Daoy (cell line): ENCODE data around the gene NUP205. TPM values are rescaled to one million over a fixed set of nuclear protein-coding genes. Genes with fewer than 3 reads are reported as not detected.
"Not testable (repeated sequence)": the region's sequence is repeated elsewhere in the genome, so short reads cannot be mapped to it uniquely, and the experiment has no call there.

Experiments
- DNase-seq: peaks from one replicate; pipeline ENCODE4 v3.0.0-alpha.2; 2015; ENCODE audit warnings: low read depth
- total RNA-seq: library from RNA; depleted of rRNA; stranded (reverse); fragments of >200 nt; shearing (Covaris generic); gene quantifications from 2 replicates; pipeline ENCODE4 v1.2.3, GENCODE V29; 2014

NUP205 gene
- total RNA-seq, 1 experiment from 2014 or later = 101 TPM

DNA sequence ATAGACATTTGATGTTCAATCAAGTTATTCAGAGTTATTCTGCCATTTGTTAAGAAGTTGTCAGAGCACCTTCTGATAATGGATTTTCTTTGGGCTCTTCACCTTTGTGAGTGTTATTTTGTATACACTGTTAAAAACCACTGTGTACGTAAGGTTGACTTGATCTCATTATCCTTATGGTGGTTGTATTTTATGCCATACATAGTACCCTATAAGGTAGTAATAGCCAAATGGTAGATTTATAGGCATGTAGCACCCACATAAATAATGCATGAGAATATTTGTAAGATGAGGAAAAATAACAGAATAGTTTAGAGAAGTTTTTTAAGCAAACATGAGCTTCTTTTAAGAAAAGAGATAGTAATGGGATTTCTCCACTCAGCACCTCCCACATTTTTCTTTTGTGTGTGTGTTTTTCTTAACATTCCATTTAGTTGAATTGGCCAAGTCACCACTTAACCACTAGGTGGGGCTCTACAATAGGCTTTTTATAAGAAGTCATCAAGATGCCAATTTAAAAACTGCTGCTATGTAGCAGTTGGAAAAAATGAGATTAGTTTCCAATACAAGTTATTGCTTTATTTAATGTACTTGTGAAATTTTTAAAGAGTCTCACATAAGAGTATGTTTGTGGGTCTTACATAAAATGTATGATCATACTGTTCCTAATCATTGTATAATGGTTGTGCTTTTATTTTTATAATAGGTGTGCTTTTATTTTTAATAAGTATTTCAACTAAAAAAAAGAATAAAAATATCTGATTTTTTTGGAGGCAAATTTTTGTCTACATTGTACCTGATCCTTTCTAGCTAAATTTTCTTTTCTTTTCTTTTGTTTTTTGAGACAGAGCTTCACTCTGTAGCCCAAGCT is 63.5 kb downstream of the NUP205 start:
- peak; percentile 57 for DNase-seq

DNA sequence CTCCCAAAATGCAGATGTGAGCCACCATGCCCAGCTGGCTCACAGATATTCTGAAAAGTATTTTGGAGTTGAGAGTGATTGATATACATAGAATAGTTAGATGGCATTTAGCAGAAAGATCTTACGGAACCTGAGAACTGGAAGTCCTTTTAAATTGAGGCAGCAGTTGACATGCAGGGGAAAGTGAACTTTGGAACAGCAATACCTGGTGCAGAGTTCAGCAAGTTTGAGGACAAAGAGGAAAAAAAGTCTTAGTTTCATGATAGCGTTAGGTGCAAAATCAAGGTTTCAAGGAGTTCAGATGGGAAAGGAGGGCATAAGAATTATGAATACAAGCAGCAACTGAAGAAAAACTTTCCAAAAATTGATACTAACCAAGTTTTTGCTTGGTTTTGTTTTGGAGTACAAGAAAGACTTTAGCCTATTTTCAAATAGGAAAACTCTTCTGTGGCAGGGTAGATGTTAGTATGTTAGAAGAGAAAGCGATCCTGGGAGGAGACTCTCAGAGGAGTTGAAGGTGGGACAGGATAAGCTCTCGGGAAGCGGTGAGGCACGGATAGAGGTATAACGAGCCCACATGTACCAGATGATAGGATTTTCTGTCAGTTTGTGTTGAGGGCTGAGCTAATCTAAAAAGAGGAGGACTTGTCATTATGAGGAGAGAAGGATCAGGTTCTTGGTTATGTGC is 76.6 kb downstream of the NUP205 start:
- no peak for DNase-seq

DNA sequence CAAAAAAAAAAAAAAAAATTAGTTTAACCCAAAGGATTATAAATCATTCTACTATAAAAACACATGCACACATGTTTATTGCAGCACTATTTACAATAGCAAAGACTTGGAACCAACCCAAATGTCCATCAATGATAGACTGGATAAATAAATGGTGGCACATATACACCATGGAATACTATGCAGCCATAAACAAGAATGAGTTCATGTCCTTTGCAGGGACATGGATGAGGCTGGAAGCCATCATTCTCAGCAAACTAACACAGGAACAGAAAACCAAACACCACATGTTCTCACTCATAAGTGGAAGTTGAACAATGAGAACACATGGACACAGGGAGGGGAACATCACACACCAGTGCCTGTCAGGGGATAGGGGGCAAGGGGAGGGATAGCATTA is 82.0 kb downstream of the NUP205 start:
- DNase-seq = not testable (repeated sequence)

DNA sequence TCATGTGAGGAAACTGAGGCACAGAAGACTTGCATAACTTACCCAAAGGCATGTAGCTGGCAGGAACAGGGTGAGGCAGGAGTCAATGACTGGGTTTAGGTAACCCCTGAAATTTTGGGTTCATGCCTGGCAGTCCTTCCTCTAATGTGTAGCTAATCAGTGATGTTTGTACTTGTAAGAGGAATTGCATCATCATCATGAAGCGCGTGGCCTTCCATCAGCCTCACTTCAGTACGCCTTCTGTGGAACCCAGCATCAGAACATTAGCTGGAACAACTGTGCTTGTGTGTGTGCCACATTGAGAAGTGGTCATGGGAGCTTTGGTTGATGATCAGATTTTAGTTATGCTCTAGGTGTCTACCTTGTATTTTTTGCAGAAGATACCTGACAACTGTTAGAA is 86.4 kb downstream of the NUP205 start:
- no peak for DNase-seq

DNA sequence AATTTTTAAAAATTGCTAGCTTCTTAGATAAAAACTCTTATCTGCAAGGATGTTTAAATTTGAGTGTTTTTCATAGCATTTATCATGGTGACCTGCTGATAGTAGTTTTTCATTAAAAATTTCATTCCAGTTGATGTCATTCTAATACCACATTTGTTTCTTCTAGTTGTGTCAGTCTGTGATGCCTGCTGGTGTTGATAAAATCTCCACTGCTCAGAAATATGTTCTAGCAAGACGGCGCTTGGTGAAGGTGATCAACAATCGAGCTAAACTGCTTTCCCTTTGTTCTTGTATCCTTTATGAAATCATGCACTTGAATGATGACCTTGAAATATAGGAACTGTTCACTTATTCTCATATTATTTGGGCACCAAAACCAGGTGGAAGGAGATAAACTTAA is 87.0 kb downstream of the NUP205 start:
- no peak for DNase-seq

DNA sequence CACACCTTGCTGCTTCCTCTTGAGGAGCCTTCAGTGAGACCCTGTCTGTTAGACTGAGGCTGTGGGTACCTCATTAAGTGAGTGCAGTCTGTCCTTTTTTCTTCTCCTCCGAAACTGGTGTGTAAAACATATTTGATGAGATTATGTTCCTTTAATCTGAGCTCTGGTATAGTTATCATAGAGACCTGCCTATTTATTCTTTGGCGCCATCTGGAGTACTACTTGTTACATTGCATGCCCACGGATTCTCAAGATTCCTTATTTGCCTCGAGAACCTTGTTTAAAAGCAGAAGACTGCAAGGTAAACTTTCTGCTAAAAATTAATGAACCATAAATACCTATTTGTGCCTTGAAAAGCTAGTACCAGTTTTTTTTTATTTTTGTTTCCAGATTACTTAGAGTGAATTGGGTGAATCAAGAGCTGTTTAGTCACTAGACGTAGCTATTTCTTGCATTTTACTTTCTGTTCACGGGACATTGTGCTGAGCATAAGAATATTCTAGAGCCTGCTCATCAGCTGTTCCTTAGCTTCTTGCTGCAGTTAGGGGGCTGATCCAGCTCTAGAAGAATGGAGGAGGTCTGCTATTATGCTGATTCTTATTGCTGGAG is 87.7 kb downstream of the NUP205 start:
- peak; percentile 10 for DNase-seq

DNA sequence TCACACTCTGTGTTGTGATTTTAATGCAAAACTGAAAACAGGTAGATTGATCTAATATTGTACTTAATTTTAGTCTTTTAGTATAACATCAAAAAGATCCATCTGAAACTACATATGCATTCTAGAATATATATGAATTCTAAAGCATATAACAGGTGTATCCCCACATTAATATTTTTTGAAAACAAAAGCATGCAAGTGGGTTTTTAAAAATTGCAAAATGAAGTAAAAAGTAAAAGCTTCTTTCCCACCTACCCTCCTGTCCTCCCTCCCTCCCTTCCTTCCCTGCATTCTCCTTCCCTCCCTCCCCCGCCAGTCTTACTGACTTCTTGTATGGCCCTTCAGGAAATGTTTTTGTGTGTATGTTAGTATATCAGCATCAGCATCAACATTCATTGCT is 90.0 kb downstream of the NUP205 start:
- DNase-seq = no peak

DNA sequence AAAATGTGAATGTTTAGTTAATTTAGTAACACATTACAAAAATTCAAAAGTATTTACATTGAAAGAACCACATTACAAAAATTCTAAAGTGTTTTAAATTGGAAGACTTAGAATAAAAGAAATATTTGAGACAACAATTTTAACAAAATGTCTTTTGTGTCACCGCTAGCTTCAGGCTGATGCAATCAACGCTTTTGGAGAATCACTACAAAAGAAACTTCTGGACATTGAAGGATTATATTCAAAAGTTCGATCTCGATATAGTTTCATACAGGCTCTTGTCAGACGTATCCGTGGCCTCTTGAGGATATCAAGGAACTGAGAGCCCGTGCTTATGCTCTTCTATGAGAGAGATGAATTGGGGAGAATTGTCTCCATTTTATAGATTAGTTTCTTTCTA is 90.5 kb downstream of the NUP205 start:
- DNase-seq = no peak

DNA sequence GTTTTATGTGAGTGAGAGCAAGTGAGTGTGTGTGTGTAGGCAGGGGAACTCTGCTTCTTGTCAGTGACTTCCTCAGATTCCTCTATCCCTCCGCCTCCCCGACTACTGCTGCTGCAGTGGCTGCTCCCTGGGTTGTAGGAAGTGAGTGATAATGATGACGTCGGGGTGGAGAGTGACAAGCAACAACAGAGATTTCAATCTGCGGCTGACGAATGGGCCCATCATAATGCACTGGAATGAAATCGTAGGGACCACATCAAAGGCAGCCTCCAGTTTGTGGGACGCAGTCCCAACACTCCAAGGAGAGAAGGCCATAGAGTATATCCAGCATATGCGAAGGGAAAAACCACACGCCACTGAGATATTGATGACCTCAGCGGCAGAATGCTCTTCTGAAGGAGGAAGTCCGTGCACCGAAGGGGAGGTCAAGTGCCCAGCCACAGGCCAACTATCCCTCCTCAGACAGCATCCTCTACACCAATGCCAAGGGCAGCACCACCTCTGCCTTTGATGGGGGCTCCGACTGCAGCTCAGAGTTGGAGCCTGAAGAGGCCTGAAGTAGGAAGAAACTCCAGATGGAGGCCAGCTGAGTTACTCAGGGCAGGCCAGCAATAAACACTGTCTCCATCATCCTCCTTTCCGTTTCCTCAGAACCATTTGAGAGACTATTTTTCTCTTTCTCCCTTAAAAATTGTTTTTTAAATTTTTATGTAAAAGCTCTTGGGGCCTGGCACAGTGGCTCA is 93.3 kb downstream of the NUP205 start:
- peak; percentile 46 for DNase-seq

DNA sequence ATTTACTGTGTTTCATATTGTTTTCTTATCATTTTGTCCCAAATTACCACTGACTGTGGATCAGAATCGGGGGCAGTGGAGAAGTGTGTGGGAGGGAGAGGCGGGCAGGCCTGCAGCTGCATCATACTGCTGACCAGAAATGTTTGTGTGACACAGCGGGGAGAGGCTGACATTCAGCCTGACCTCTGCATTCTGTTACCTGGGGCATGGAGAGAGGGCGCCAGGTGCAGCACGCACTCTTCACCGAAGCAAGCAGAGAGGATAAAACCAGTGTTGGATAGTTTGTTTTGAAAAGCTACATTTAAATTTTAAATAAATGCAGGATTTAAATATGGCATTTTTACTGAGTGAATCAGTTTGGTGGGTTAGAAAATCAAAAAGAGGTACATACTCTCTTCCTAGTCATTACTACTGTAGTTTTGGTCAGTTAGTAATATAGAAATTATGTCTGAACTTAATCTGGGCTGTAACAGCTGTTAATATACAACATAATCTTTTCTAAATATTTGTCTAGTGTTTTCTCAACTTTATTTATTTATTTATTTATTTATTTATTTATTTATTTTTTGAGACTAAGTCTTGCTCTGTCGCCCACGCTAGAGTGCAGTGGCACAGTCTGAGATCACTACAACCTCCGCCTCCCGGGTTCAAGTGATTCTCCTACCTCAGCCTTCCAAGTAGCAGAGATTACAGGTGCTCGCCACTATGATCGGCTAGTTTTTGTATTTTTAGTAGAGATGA is 95.8 kb downstream of the NUP205 start:
- DNase-seq = no peak

DNA sequence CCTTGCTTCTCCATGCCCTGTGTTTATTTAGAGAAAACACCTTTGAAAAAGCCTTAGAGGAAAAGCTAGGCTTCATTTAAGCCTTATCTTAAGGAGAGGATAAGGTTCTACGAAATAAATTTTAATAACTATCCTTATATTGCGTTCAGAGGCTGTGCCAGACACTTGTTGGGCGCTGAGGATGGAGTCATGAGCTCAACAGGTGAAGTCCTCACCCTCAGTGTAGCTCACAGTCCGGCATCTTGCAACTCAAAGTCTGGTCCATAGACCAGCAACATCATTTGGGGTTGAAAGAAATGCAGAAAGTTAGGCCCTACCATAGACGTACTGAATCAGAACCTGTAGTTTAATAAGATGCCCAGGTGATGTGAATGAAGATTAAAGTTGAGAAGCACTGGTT is 100.8 kb downstream of the NUP205 start:
- no peak for DNase-seq

DNA sequence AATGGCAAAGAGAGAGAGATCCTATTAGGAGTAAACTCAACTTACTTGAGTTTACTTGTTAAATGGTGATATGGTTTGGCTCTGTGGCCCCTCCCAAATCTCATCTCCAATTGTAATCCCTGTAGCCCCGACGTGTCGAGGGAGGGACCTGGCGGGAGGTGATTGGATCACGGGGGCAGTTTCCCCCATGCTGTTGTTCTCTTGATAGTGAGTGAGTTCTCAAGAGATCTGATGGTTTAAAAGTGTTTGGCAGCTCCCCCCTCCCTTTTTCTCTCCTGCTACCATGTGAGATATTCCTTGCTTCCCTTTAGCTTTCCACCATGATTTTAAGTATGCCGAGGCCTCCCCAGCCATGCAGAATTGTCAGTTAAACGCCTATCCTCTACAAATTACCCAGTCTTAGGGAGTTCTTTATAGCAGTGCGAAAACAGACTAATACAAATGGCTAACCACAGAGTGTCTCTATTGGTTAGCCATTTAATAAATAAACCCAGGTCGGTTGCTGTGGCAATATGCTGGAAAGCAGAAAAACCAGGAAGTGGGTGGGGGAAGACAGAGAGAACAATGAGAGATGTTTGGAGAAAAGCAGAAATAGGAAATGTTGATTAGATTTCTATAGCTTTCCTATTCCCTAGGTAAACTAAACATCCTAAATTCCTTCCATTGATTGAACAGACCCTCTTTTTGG is 101.6 kb downstream of the NUP205 start:
- DNase-seq = no peak

DNA sequence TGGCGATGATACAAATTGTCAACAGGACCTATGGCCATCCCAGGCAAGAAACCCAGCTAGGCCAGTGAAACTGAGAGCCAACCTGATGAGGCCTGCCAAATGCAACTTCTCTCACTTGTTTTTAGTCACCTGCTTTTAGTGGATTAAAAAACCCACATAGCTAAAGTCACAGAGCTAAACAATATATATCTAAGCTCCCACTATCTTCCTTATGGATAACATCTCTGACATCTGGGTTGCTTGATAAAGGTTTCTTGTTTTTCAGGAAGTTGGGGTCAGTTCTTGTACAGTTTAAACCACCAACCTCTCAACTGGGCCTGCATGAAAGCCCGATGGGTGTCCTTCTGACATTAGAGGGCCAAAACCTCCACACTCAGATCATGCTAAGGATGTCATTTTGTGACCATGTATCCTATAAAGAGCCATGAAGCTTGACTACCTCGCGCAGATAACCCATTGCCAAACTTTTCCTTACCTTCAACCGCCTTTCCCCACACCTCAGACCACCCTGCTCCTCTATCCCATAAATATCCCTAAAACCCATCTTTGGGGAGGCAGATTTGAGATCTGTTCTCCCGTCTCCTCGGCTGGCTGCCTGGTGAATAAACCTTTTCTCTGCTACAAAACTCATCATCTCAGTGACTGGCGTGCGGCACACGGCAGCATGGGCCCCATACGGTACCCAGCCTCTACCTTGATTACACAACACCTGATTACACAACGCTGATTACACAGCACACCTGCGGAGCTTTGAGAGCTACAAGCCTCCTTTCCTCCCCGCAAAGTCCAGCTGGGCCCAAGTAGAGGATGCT is 103.8 kb downstream of the NUP205 start:
- no peak for DNase-seq

DNA sequence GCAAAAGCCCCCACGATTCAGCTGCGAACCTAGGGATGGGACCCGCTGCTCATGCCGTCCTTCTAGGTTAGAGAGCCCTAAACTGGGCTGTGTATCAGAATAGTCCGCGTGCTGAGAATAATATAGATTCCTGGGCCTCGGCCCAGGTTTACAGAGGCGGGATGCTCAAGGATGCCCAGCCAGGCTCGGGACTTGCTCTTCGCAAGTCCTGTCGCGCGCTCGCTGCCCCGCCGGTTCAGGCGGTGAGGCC is 104.3 kb downstream of the NUP205 start:
- no peak for DNase-seq

DNA sequence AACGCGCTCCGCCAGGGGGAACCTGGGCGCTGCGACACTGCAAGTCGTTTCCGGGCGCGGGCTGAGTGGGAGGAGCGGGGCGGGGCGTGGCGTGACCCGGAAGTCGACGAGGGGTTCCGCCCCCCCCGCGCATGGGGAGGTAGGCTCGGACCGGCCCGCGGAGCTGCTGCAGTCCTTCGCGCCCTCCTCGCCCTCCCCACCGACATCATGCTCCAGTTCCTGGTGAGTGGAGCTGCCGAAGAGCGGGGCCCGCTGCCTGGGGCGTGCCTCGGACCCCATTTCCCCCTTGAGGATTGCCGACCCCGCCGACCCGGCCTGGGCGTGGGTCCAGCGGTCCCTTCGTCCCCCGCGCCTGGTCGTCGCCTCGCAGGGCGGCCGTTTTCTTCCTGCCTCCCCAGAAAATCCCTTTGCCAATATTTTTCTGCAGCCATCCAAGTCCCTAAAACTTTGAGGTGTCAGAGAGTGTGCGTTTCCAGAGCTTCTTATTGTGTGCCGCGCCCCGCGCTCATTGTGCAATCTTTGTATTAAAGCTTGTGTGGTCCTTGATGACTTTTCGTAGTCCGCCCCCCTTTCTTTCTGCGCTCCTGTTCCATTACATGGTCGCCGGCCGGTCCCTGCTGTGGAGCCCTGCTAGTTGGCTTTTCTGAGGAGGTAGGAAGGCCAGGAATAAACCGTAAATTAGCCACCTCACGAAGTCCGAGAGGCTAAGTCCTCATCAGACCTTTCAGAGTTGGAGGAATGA is 104.8 kb downstream of the NUP205 start, which contains the start of gene STMP1:
Gene STMP1 (plus strand): TSS at position 142 of the 742 bp plus-strand sequence.
- DNase-seq = peak; percentile 96

DNA sequence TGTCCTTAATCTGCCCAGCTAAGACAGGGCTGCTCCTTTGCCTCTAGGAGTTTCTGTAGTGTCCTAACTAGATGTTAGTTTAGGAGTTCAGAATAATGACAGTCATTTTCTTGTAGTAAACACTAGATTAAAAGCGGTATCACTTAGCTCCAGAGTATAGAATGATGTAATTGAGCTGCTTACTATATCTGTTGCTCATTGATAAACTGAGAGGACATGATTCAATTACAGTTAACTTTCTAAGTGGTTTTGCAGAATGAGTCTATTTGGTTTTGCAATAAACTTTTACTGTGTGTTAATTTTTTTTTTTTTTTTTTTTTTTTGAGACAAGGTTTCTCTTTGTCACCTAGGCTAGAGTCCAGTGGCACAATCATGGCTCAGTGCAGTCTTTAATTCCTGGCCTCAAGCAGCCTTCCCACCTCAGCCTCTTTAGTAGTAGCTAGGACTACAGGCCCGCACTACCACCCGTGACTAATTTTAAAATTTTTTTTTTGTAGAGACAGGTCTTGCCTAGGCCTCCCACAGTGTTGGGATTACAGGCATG is 106.4 kb downstream of the NUP205 start:
- peak; percentile 15 for DNase-seq

DNA sequence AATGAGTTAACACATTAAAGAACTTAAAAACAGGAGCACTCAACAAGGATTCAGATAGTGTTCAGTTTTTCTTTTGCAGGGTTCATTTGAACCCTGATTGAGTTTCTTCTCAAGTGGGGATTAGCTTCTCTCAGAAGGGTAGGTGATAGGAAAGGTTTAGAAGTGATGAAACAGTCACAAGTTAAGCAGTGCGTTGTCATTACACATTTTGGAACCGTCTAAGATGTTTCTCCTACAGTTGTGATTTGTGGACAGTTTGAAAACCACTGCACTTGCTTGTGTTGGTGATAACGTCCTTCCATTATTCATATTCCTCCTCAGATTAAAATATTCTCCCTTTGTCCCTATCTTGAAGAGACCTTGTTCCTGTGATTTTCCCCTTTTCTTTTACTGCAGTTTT is 107.3 kb downstream of the NUP205 start:
- no peak for DNase-seq

DNA sequence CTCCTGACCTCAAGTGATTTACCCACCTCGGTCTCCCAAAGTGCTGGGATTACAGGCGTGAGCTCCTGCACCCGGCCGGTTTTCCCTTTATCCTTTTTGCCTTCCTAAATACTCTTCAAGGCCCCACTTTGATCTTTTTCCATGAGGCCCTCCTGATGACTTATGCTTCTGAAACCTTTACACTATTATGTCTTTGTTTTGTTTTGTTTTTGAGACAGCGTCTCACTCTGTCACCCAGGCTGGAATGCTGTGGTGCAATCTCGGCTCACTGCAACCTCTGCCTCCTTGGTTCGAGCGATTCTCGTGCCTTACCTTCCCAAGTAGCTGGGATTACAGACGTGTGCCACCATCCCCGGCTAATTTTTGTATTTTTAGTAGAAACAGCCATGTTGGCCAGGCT is 108.4 kb downstream of the NUP205 start:
- DNase-seq = no peak

DNA sequence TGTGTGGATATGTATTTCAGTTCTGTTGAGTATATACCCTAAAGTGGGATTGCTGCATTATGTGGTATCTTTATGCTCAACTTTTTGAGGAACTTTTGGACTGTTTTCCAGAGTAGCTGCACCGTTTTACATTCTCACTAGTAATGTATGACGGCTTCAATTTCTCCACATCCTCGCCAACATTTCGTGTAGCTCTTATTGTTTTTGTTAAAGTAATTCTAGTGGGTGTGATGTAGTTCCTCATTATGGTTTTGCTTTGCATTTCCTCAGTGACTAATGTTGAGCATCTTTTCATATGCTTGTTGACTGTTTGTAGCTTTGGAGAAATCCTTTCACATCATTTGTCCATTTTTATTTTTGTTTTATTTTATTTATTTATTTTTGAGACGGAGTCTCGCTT is 109.1 kb downstream of the NUP205 start:
- DNase-seq = no peak
